Adrenal gland (tissue), 12 donors: ENCODE data around the gene LANCL2. TPM values are rescaled to one million over a fixed set of nuclear protein-coding genes. Genes with fewer than 3 reads are reported as not detected.

Source experiments
- DNase-seq, 7 donors: peaks; one replicate each; pipeline ENCODE4 v3.0.0-alpha.2; 2019 to 2020
- H3K27ac ChIP-seq, 5 donors: fragments of 200-600 bp; sonication (generic) in 4 of 5; 1 replicate in 3 of 5; 2 replicates in 2 of 5; pipeline versions ENCODE4 v1.5.1 to v1.8.0; 2016 to 2020; ENCODE audit warnings: mild to moderate bottlenecking in 1 of 5
- H3K27me3 ChIP-seq: fragments of 200-600 bp; 2 replicates; pipeline ENCODE4 v1.8.0; 2021
- H3K36me3 ChIP-seq, 2 donors: fragments of 200-600 bp; replicated peaks in 1 of 2; 1 replicate in 1 of 2; 2 replicates in 1 of 2; pipeline versions ENCODE4 v1.5.1 to v1.8.0; 2018 to 2022
- H3K4me1 ChIP-seq, 2 donors: fragments of 200-600 bp; replicated peaks in 1 of 2; 1 replicate in 1 of 2; 2 replicates in 1 of 2; pipeline versions ENCODE4 v1.5.1 to v1.8.0; 2018 to 2021
- H3K4me3 ChIP-seq, 4 donors: fragments of 200-600 bp; sonication (generic) in 3 of 4; one replicate each; pipeline ENCODE4 v1.5.1; 2016 to 2018
- H3K9me3 ChIP-seq, 3 donors: fragments of 200-600 bp; sonication (generic) in 1 of 3; replicated peaks in 1 of 3; 1 replicate in 2 of 3; 2 replicates in 1 of 3; pipeline versions ENCODE4 v1.5.1 to v1.8.0; 2016 to 2021
- POLR2A ChIP-seq, 2 donors: fragments of 450-650 bp; IDR thresholded peaks; one replicate each; pipeline ENCODE4 v1.6.1; 2017; ENCODE audit warnings: antibody characterized with exemption in 2 of 2, mild to moderate bottlenecking in 2 of 2, moderate library complexity in 1 of 2
- WGBS, 4 donors: extraction: QIAGEN DNeasy Blood & Tissue Kit in 2 of 4; methylation state at CpG; one replicate each; pipeline versions ENCODE4 v1.1.5 to v1.1.7; 2013 to 2017; 5-methylcytosine and 5-hydroxymethylcytosine counted together
- intact Hi-C, 2 donors: fragments of 100-400 bp; cut with DNase I; formaldehyde crosslinking; loops; one replicate each; pipeline versions ENCODE4 v1.14.1 to v1.15.0; 2022 to 2023
- polyA plus RNA-seq, 3 donors: library from polyadenylated mRNA; stranded (reverse); fragments of 200-250 nt in 2 of 3; fragments of 350-450 nt in 1 of 3; fragmentation: Illumina TruSeq in 1 of 3; extraction: RNeasy Lipid Tissue Mini Kit (QIAGEN cat#74804) in 1 of 3; gene quantifications; one replicate each; pipeline ENCODE4 v1.2.3, GENCODE V29; 2013 to 2014
- total RNA-seq, 9 donors: library from RNA; depleted of rRNA in 4 of 9; stranded (reverse); fragments of >200 nt in 4 of 9; fragments of 120-200 nt in 1 of 9; fragmentation: NEBNext Ultra II Directional in 1 of 9; extraction: Animal tissue kit (Norgen Biotek cat#: 25700) in 1 of 9; gene quantifications; one replicate each; pipeline versions ENCODE4 v1.1.0 to v1.2.4, GENCODE V29; 2013 to 2023
- TF ChIP-seq, protein P1 (sequence below), 6 experiments: fragments of 450-650 bp in 4 of 6; fragments of 200-600 bp in 2 of 6; sonication (generic) in 1 of 6; IDR thresholded peaks; 1 replicate in 5 of 6; 2 replicates in 1 of 6; pipeline versions ENCODE4 v1.5.1 to v1.8.0; 2016 to 2021; ENCODE audit warnings: antibody characterized with exemption in 6 of 6, mild to moderate bottlenecking in 2 of 6, moderate library complexity in 1 of 6
- donor health status: healthy with polysubstance abuse.
- donor health status: Bipolar disorder and iron deficiency.
- donor health status: DM: yes; HTN: yes; CAD: no.
- donor health status: DM: no; HTN: no; CAD: no.
- donor health status: DM: no; HTN: no; CAD: no.
- donor health status: DM: yes; HTN: yes; CAD: no.

The LANCL2 gene
- total and polyA plus RNA-seq, 12 donors, result 10.5 to 28.1 (median 18.1) TPM

DNA sequence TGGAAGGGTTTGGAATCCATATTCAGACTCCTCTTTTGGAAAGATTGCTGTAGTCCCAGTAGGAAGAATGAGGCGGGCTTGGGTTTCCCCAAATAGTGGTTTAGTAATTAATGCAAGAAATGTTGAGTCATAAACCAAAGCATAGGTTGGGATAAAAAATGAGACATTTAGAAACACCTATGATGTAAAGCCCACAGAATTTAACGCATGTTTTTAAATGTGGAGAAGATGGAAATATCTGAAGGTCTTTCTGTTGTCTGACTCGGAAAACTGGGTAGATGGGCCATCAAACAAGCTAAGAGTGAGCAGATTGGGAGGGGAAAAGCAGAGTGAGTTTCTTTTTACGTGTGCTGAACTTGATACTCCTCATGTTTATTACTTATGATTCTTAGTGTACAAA is 62.2 kb downstream of the LANCL2 start:
- H3K4me3 ChIP-seq, result no peak overlapping the region
- TF ChIP-seq, protein P1, sequence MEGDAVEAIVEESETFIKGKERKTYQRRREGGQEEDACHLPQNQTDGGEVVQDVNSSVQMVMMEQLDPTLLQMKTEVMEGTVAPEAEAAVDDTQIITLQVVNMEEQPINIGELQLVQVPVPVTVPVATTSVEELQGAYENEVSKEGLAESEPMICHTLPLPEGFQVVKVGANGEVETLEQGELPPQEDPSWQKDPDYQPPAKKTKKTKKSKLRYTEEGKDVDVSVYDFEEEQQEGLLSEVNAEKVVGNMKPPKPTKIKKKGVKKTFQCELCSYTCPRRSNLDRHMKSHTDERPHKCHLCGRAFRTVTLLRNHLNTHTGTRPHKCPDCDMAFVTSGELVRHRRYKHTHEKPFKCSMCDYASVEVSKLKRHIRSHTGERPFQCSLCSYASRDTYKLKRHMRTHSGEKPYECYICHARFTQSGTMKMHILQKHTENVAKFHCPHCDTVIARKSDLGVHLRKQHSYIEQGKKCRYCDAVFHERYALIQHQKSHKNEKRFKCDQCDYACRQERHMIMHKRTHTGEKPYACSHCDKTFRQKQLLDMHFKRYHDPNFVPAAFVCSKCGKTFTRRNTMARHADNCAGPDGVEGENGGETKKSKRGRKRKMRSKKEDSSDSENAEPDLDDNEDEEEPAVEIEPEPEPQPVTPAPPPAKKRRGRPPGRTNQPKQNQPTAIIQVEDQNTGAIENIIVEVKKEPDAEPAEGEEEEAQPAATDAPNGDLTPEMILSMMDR (IDR thresholded peaks at IDR 0.05), result no peak
- TF ChIP-seq POLR2A (IDR thresholded peaks at IDR 0.05), result no peak
- no peaks in the 10 kb centered on the region for H3K27me3 ChIP-seq
- no peaks in the 10 kb centered on the region for H3K4me1 ChIP-seq
- intact Hi-C loops, result no loop called here
- H3K27ac ChIP-seq, result no peak overlapping the region
- DNase-seq, result no peak
- H3K36me3 ChIP-seq, result peaks cover 0 to 10% of the 10 kb centered on the region in 2 donors
- WGBS, 4 donors, result 64 to 76% (median 71%) methylated on average over 4 of the region's 4 CpGs
- H3K9me3 ChIP-seq, result no peaks in the 10 kb centered on the region

DNA sequence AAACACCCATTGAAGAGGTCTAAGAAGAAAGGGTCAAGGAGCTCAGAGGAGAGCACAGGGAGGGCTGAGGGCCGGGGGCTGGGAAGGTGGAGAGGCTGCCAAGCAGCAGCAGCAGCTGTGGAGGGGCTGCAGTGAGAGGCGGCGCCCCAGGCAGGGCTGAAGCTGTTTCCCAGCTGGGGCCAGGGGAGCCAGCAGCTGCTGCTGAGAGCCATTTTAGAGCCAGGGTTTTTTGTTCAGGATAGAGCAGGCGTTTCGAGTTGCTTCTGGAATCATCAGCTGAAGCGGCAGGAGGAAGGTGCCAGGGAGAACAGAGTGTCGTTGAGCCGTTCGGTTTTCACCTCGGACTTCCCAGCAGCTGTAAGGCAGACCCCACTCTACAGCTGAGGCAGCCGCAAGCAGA is 62.7 kb downstream of the LANCL2 start:
- H3K27ac ChIP-seq, result no peak overlapping the region

DNA sequence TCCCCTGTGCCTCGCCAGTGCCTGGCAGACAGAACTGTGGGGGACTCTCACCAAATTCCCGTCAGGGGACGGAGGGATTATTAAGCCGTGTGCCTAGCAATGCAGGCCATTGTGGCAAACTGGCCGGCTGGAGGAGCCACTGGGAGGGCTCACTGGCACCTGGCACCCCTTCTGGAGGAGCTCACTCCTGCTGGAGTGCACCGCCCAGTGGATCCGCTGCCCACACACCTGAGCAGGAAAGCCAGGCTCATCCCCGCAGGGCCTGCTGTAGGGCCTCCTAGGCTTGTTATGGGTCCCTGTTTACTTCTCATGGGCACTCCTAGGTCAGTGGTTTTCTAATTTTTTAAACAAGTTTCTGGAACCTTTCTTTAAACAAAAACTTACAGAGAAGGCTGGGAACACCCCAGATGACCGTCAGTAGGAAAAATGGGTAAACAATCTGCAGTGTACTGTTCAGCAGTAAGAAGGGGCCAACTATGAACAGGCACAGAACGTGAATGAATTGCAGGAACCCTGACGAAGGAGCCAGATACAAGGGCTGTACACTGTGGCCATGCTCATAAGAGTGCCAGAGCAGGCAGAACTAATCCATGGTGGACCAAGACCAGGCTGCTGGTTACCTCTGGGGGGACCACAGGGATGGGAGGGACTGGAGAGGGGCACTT is 64.8 kb downstream of the LANCL2 start:
- TF ChIP-seq, protein P1 (IDR thresholded peaks at IDR 0.05), result no peak
- TF ChIP-seq POLR2A (IDR thresholded peaks at IDR 0.05), result no peak
- peaks cover 0 to 10% of the 10 kb centered on the region in 2 donors for H3K36me3 ChIP-seq
- H3K9me3 ChIP-seq, result no peaks in the 10 kb centered on the region
- no peak overlapping the region for H3K27ac ChIP-seq
- H3K27me3 ChIP-seq, result no peaks in the 10 kb centered on the region
- H3K4me1 ChIP-seq, result no peaks in the 10 kb centered on the region
- intact Hi-C loops, result loop anchor here (5.0 to 10.0 kb wide), 2 partner anchors 165 to 167 kb away; no protein-coding TSS in a partner anchor
- 71 to 95% (median 84%) methylated on average over 10 to 11 of the region's 11 CpGs for WGBS, 4 donors
- no peak for DNase-seq
- no peak overlapping the region for H3K4me3 ChIP-seq

More for the DNA sequence above, 62.7 kb downstream of the LANCL2 start:
- H3K4me3 ChIP-seq, result no peak overlapping the region
- WGBS, 4 donors, result 82 to 86% (median 83%) methylated on average over 10 to 11 of the region's 11 CpGs
- no peaks in the 10 kb centered on the region for H3K9me3 ChIP-seq
- DNase-seq, result no peak
- no peaks in the 10 kb centered on the region for H3K4me1 ChIP-seq
- H3K27me3 ChIP-seq, result no peaks in the 10 kb centered on the region
- peaks cover 0 to 10% of the 10 kb centered on the region in 2 donors for H3K36me3 ChIP-seq
- intact Hi-C loops, result no loop called here
- TF ChIP-seq, protein P1 (IDR thresholded peaks at IDR 0.05), result no peak
- TF ChIP-seq POLR2A (IDR thresholded peaks at IDR 0.05), result no peak

DNA sequence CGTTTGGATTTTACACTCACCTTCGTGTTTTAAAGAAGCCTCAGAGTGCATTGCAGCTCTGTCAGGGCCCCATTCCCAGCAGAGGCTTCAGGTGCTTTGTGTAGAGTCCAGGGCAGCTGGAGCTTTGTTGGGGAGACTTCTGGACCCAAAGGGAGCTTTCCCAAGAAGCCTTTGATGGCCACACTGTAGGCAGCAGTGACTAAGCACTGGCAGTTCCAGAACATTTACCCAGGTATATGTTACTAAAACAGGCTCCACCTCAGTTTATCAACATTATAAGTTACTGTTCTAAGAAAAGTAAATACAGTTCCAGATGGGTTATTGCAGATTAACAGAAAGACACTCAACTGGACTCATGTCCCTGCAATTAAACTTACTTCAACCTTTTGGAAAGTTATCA is 66.8 kb downstream of the LANCL2 start:
- no peak overlapping the region for H3K4me3 ChIP-seq
- 29 to 50% (median 44%) methylated on average over 2 of the region's 2 CpGs for WGBS, 4 donors
- no peaks in the 10 kb centered on the region for H3K4me1 ChIP-seq
- intact Hi-C loops, result loop anchor here (5.0 to 10.0 kb wide), 2 partner anchors 163 to 165 kb away; no protein-coding TSS in a partner anchor
- no peak for DNase-seq
- no peaks in the 10 kb centered on the region for H3K9me3 ChIP-seq
- no peaks in the 10 kb centered on the region for H3K27me3 ChIP-seq
- TF ChIP-seq, protein P1 (IDR thresholded peaks at IDR 0.05), result no peak
- no peak for TF ChIP-seq POLR2A (IDR thresholded peaks at IDR 0.05)
- H3K36me3 ChIP-seq, result peaks cover 0 to 4% of the 10 kb centered on the region in 2 donors
- no peak overlapping the region for H3K27ac ChIP-seq
